HAP-1 (cell line): Measurements from ENCODE around the gene ZSWIM1.
"Not testable (repeated sequence)": the region's sequence is repeated elsewhere in the genome, so short reads cannot be mapped to it uniquely, and the experiment has no call there.

Experiments used
- DNase-seq, 2 experiments: peaks; one replicate each; pipeline ENCODE4 v3.0.0-alpha.2; 2016 to 2020; ENCODE audit warnings: low spot score in 2 of 2
- H3K27me3 ChIP-seq: fragments of 250-450 bp; sonication (Bioruptor Pico); 2 replicates; pipeline ENCODE4 v1.5.1; 2020; ENCODE audit warnings: low read depth, mild to moderate bottlenecking, moderate library complexity
- H3K36me3 ChIP-seq: fragments of 250-450 bp; sonication (Bioruptor Pico); replicated peaks from 2 replicates; pipeline ENCODE4 v1.5.1; 2020; ENCODE audit warnings: mild to moderate bottlenecking
- H3K4me1 ChIP-seq: fragments of 250-450 bp; sonication (Bioruptor Pico); 2 replicates; pipeline ENCODE4 v1.5.1; 2020; ENCODE audit warnings: mild to moderate bottlenecking
- H3K4me3 ChIP-seq: fragments of 250-450 bp; sonication (Bioruptor Pico); 2 replicates; pipeline ENCODE4 v1.5.1; 2020; ENCODE audit warnings: mild to moderate bottlenecking, moderate library complexity
- H3K9me3 ChIP-seq: fragments of 250-450 bp; sonication (Bioruptor Pico); 2 replicates; pipeline ENCODE4 v1.5.1; 2020; ENCODE audit warnings: mild to moderate bottlenecking, moderate library complexity
- in situ Hi-C: fragments of 300-500 bp; cut with MboI; formaldehyde crosslinking; loops from 3 replicates; pipeline ENCODE4 v1.14.3; 2020; ENCODE audit warnings: low sequenced_read_pairs, inconsistent platforms, mixed read lengths

Gene ZSWIM1

DNA sequence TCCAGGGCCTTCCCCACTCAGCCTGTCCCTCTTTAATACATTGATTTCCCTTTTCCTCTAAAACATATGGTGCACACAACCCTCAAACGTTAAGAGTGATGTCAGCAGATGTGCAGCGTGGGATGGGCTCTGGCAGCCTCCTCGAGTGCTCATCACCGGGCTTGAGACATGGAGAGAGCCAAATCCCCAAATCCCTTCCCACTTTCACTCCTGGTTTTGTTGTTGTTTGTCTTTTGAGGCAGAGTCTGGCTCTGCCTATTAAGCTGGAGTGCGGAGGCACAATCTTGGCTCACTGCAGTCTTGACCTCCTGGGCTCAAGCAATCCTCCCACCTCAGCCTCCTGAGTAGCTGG lies 36.7 kb downstream of the ZSWIM1 start:
- Histone ChIP-seq H3K4me1 (no peaks in the 10 kb centered on the region), H3K4me3 (no peak overlapping the region), H3K36me3 (no peaks in the 10 kb centered on the region), H3K27me3 (no peaks in the 10 kb centered on the region), H3K9me3 (no peaks in the 10 kb centered on the region)
- DNase-seq, result no peak
- in situ Hi-C loops, result no loop called here

- DNase-seq, result no peak
Measured at GRCh38 chr20:45918182-45918737, 37.2 kb downstream of the ZSWIM1 start.

DNA sequence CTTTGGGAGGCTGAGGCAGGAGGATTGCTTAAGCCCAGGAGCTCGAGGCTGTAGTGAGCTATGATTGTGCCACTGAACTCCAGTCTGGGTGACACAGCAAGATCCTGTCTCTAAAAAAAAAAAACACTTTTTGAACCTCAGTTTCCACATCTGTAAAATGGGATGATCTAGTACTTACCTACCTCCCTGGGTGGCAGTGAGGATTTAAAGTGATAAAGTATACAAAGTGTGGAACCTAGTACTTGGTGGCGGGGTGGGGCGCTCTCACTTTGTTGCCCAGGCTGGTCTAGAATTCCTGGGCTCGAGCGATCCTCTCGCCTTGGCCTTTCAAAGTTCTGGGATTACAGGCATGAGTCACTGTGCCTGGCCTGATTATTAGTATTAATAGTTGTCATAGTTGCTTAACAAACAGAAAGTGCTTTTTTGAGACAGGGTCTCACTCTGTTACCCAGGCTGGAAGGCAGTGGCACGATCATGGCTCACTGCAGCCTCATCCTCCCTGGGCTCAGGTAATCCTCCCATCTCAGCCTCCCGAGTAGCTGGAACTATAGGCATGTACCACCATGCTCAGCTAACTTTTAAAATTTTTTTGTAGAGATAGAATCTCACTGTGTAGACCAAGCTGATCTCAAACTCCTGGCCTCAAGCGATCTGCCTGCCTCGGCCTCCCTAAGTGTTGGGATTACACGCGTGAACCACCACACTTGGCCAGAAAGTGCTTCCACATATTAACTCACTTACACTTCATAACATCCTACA lies 37.9 kb downstream of the ZSWIM1 start:
- DNase-seq, result no peak
- Histone ChIP-seq H3K4me1 (no peaks in the 10 kb centered on the region), H3K27me3 (no peaks in the 10 kb centered on the region), H3K36me3 (no peaks in the 10 kb centered on the region), H3K9me3 (no peaks in the 10 kb centered on the region), H3K4me3 (no peak overlapping the region)
- in situ Hi-C loops, result no loop called here

More at GRCh38 chr20:45918182-45918737, 37.2 kb downstream of the ZSWIM1 start:
- H3K27me3 ChIP-seq, result no peaks in the 10 kb centered on the region
- no peaks in the 10 kb centered on the region for H3K9me3 ChIP-seq
- H3K36me3 ChIP-seq, result no peaks in the 10 kb centered on the region
- no peak overlapping the region for H3K4me3 ChIP-seq
- no peaks in the 10 kb centered on the region for H3K4me1 ChIP-seq
- in situ Hi-C loops, result no loop called here

- in situ Hi-C loops, result no loop called here
- no peaks in the 10 kb centered on the region for H3K36me3 ChIP-seq
- H3K9me3 ChIP-seq, result no peaks in the 10 kb centered on the region
- no peaks in the 10 kb centered on the region for H3K4me1 ChIP-seq
- no peak overlapping the region for H3K4me3 ChIP-seq
- H3K27me3 ChIP-seq, result no peaks in the 10 kb centered on the region
- no peak for DNase-seq
Measured at GRCh38 chr20:45919542-45920399, 38.7 kb downstream of the ZSWIM1 start.

DNA sequence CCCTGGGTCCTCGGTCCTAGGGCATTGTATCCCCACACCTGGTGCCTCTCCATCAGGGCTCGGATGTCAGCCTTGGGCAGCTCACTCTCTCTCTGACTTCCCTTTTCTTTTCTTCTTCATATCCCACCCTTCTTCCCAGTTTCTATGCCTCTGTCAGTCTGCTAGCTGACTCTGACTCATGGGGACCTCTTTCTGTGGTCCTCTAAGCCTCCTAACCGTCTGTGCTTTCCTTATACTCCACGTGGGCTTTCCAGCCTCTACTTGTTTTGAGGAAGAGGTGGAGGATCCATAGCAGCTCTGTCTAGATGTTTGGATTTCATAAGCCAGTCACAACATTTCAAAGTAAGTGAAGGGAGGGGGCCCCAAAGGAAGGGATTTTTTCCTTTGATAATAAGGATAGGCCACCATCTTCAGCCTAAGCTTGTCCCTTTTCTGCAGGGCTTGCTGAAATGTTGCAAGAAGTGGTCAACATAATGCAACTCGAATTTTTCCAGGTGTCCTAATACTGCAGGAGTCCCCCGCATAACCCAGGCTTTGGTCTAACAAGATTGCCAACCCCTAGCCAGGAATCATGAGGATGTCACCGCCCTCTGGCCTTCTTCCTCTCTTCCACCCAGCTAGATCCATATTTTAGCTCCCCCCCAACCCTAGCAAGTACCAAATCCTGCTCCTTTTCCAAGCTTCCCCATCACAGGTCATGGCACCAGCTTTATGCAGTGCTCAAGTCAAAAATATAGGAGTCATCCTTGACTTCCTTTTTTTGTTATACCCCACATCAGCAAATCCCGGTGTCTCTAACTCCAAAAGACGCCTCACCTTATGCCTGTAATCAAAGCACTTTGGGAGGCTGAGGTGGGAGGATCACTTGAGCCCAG lies 39.7 kb downstream of the ZSWIM1 start:
- no peak overlapping the region for H3K4me3 ChIP-seq
- H3K4me1 ChIP-seq, result no peaks in the 10 kb centered on the region
- no peaks in the 10 kb centered on the region for H3K27me3 ChIP-seq
- no peak for DNase-seq
- in situ Hi-C loops, result no loop called here
- H3K36me3 ChIP-seq, result no peaks in the 10 kb centered on the region
- no peaks in the 10 kb centered on the region for H3K9me3 ChIP-seq

DNA sequence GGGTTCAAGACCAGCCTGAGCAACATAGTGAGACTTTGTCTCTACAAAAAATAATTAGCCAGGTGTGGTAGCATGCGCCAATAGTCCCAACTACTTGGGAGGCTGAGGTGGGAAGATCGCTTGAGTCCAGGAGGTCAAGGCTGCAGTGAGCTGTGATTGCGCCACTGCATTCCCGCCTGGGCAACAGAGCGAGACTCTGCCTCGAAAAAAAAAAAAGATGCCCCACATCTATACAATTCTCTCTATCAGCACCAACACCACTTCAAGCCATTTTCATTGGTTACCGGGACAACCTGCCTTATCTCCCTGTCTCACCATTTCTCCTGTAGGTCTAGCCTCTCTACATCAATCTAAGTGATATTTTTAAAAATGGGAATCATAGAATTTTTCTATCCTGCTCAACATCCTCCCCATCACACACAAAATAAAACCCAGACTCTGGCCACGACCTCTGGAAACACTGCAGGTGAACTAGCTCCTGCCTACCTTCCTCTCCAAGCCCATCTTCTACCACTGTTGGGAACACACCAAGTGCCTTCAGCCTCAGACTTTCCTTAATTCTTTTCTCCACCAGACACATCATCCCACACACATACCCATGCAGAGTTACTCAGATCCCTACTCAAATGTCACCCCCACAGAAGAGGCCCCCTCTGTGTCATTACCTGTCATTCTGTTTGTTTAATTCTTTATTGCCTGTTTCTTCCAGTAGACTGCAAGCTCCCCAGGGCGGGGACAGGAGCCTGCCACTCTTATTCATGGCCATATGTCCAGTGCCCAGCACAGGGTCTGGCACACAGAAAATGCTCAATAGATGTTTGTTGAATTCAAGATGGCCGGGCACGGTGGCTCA lies 40.5 kb downstream of the ZSWIM1 start:
- H3K9me3 ChIP-seq, result no peaks in the 10 kb centered on the region
- no peaks in the 10 kb centered on the region for H3K36me3 ChIP-seq
- in situ Hi-C loops, result no loop called here
- no peak for DNase-seq
- H3K27me3 ChIP-seq, result no peaks in the 10 kb centered on the region
- no peak overlapping the region for H3K4me3 ChIP-seq
- no peaks in the 10 kb centered on the region for H3K4me1 ChIP-seq

DNA sequence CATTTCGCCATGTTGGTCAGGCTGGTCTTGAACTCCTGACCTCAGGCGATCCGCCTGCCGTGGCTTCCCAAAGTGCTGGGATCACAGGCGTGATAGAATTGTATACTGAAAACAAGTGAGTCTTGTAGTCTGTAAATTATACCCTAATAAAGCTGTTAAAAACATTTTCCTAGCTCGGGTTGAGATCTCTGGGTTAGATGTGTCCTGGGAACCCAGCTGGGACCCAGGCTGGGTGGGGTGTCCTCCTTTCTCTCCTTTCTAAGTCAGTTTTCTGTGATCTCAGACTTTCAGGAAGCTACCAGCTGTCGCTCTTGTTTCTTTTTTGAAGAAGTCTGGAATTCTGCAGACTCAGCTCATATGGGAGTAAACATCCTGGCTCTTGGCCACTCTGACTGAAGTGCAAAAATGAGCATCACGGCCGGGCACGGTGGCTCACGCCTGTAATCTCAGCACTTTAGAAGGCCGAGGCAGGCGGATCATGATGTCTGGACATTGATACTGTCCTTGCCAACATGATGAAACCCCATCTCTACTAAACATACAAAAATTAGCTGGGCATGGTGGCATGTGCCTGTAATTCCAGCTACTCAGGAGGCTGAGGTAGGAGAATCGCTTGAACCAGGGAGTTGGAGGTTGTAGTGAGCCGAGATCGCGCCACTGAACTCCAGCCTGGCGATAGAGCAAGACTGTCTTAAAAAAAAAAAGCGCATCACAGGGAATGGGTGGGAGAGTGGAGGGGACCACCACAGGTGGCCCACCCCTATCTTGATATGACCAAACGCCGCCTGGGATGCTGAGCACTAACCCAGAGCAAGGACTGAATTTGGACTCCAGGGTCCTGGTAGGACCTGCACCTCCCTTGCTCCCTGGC lies 43.6 kb downstream of the ZSWIM1 start:
- no peaks in the 10 kb centered on the region for H3K27me3 ChIP-seq
- in situ Hi-C loops, result no loop called here
- DNase-seq, result no peak
- H3K36me3 ChIP-seq, result no peaks in the 10 kb centered on the region
- peaks cover 11% of the 10 kb centered on the region for H3K4me1 ChIP-seq
- no peaks in the 10 kb centered on the region for H3K9me3 ChIP-seq
- H3K4me3 ChIP-seq, result no peak overlapping the region

- in situ Hi-C loops, result no loop called here
- Histone ChIP-seq H3K36me3 (no peaks in the 10 kb centered on the region), H3K4me3 (no peak overlapping the region), H3K4me1 (peaks cover 11% of the 10 kb centered on the region), H3K9me3 (no peaks in the 10 kb centered on the region), H3K27me3 (no peaks in the 10 kb centered on the region)
- DNase-seq, result no peak
Measured at GRCh38 chr20:45925821-45926506, 44.9 kb downstream of the ZSWIM1 start.

DNA sequence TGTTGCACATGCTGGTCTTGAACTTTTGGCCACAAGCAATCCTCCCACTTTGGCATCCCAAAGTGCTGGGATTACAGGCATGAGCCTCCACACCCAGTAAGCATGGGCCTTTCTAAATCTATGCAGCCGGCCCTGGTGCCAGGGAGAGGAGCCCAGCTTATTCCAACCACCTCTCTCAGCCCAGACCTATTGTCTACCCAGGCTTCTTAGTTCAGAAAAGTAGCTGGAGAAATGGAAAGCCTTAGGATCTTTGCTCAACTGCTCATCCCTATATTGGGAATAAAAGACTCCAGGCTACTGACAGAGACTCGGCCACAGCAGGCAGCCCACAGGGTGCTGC lies 45.7 kb downstream of the ZSWIM1 start:
- Histone ChIP-seq H3K9me3 (no peaks in the 10 kb centered on the region), H3K36me3 (no peaks in the 10 kb centered on the region), H3K4me1 (peaks cover 11% of the 10 kb centered on the region), H3K4me3 (no peak overlapping the region), H3K27me3 (no peaks in the 10 kb centered on the region)
- in situ Hi-C loops, result no loop called here
- DNase-seq, result no peak

GRCh38 chr20:45927071-45927878 lies 46.2 kb downstream of the ZSWIM1 start:
- in situ Hi-C loops, result no loop called here
- Histone ChIP-seq H3K4me1 (peaks cover 11% of the 10 kb centered on the region), H3K9me3 (no peaks in the 10 kb centered on the region), H3K4me3 (no peak overlapping the region), H3K36me3 (no peaks in the 10 kb centered on the region), H3K27me3 (no peaks in the 10 kb centered on the region)
- no peak for DNase-seq

DNA sequence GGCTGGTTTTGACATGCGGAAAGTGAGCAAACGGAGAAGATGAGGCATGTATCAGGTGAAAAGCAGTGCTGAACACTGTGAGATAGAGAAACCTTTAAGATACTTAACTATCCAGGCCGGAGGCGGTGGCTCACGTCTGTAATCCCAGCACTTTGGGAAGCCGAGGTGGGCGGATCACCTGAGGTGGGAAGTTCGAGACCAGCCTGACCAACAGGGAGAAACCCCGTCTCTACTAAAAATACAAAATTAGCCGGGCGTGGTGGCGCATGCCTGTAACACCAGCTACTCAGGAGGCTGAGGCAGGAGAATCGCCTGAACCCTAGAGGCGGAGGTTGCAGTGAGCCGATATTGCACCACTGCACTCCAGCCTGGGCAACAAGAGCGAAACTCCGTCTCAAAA lies 50.7 kb downstream of the ZSWIM1 start:
- H3K36me3 ChIP-seq, DNase-seq: not testable (repeated sequence)

More for the DNA sequence above, 50.7 kb downstream of the ZSWIM1 start:
- in situ Hi-C loops, H3K4me3 ChIP-seq, H3K9me3 ChIP-seq, H3K27me3 ChIP-seq: not testable (repeated sequence)
- peaks cover 13% of the 10 kb centered on the region for H3K4me1 ChIP-seq
